Gastrocnemius medialis (tissue), 4 donors: ENCODE results near the gene GPHN. TPM values are rescaled to one million over a fixed set of nuclear protein-coding genes. Genes with fewer than 3 reads are reported as not detected.
"Not testable (repeated sequence)": the region's sequence is repeated elsewhere in the genome, so short reads cannot be mapped to it uniquely, and the experiment has no call there.

Source experiments
- ATAC-seq, 2 donors: fragments of 150-250 bp; one replicate each; pipeline ENCODE4 v1.9.1; 2016
- DNase-seq, 2 donors: peaks; one replicate each; pipeline ENCODE4 v3.0.0-alpha.2; 2019
- H3K27ac ChIP-seq, 4 donors: fragments of 200-600 bp; sonication (generic); 1 replicate in 1 of 4; 2 replicates in 3 of 4; pipeline ENCODE4 v1.5.1; 2016 to 2018; ENCODE audit warnings: mild to moderate bottlenecking in 2 of 4, moderate library complexity in 1 of 4
- H3K27me3 ChIP-seq, 3 donors: fragments of 200-600 bp; sonication (generic) in 2 of 3; 1 replicate in 1 of 3; 2 replicates in 2 of 3; pipeline versions ENCODE4 v1.5.1 to v1.6.0; 2016 to 2019; ENCODE audit warnings: mild to moderate bottlenecking in 1 of 3, moderate library complexity in 1 of 3
- H3K36me3 ChIP-seq, 2 donors: fragments of 200-600 bp; sonication (generic) in 1 of 2; one replicate each; pipeline ENCODE4 v1.5.1; 2017 to 2018
- H3K4me1 ChIP-seq, 2 donors: fragments of 200-600 bp; sonication (generic) in 1 of 2; one replicate each; pipeline ENCODE4 v1.5.1; 2016 to 2017; ENCODE audit warnings: mild to moderate bottlenecking in 2 of 2
- H3K4me3 ChIP-seq, 4 donors: fragments of 200-600 bp; sonication (generic) in 3 of 4; 1 replicate in 1 of 4; 2 replicates in 3 of 4; pipeline ENCODE4 v1.5.1; 2016 to 2019; ENCODE audit warnings: mild to moderate bottlenecking in 2 of 4
- H3K9me3 ChIP-seq, 3 donors: fragments of 200-600 bp; sonication (generic) in 2 of 3; 1 replicate in 1 of 3; 2 replicates in 2 of 3; pipeline ENCODE4 v1.5.1; 2016 to 2019
- CTCF ChIP-seq, 5 experiments: fragments of 450-650 bp in 3 of 5; fragments of 200-600 bp in 2 of 5; sonication (generic) in 2 of 5; IDR thresholded peaks in 4 of 5; conservative IDR thresholded peaks in 1 of 5; 1 replicate in 4 of 5; 2 replicates in 1 of 5; pipeline ENCODE4 v1.5.1; 2016 to 2019; ENCODE audit warnings: antibody characterized with exemption in 5 of 5, mild to moderate bottlenecking in 3 of 5, moderate library complexity in 3 of 5
- POLR2A ChIP-seq, 2 donors: fragments of 450-650 bp; IDR thresholded peaks; one replicate each; pipeline ENCODE4 v1.6.1; 2017; ENCODE audit warnings: antibody characterized with exemption in 2 of 2, mild to moderate bottlenecking in 2 of 2, moderate library complexity in 2 of 2
- in situ Hi-C, 4 donors: fragments of 200-750 bp; cut with MboI; loops; one replicate each; pipeline versions ENCODE4 v1.15.0 to v1.8.0; 2017; ENCODE audit warnings: low sequenced_read_pairs in 4 of 4
- intact Hi-C: fragments of 100-400 bp; cut with DNase I; formaldehyde crosslinking; loops from one replicate; pipeline ENCODE4 v1.15.1; 2023; ENCODE audit warnings: low total_unique reads
- total RNA-seq, 4 donors: library from RNA; depleted of rRNA; stranded (reverse); fragments of >200 nt; gene quantifications; one replicate each; pipeline versions ENCODE4 v1.1.0 to v1.2.3, GENCODE V29; 2016

The GPHN gene
- total RNA-seq, 4 donors from 2014 or later = 10.3 to 33.3 (median 23.5) TPM

- DNase-seq (no peak), ATAC-seq (no peak)
- Histone ChIP-seq H3K4me3 (no peak overlapping the region), H3K9me3 (no peaks in the 10 kb centered on the region), H3K27ac (no peak overlapping the region), H3K27me3 (no peaks in the 10 kb centered on the region), H3K4me1 (peaks cover 0 to 8% of the 10 kb centered on the region in 2 donors), H3K36me3 (no peaks in the 10 kb centered on the region)
- intact Hi-C loops (no loop called here), in situ Hi-C loops (no loop called here)
- TF ChIP-seq CTCF (IDR thresholded peaks at IDR 0.05 in 4 of 5, conservative IDR thresholded peaks at IDR 0.05 in 1 of 5) (no peak), POLR2A (IDR thresholded peaks at IDR 0.05) (no peak)
Measured at GRCh38 chr14:66696326-66696725, 188.4 kb downstream of the GPHN start.

GRCh38 chr14:66698503-66698902 lies 190.6 kb downstream of the GPHN start:
- no peak overlapping the region for H3K4me3 ChIP-seq
- no peaks in the 10 kb centered on the region for H3K27me3 ChIP-seq
- H3K27ac ChIP-seq = no peak overlapping the region
- no peaks in the 10 kb centered on the region for H3K9me3 ChIP-seq
- no peak for ATAC-seq
- intact Hi-C loops (no loop called here), in situ Hi-C loops (no loop called here)
- no peaks in the 10 kb centered on the region for H3K4me1 ChIP-seq
- TF ChIP-seq POLR2A (IDR thresholded peaks at IDR 0.05) (no peak), CTCF (IDR thresholded peaks at IDR 0.05 in 4 of 5, conservative IDR thresholded peaks at IDR 0.05 in 1 of 5) (no peak)
- DNase-seq = no peak
- no peaks in the 10 kb centered on the region for H3K36me3 ChIP-seq

GRCh38 chr14:66701813-66702212 lies 193.9 kb downstream of the GPHN start:
- in situ Hi-C loops = no loop called here
- no peak overlapping the region for H3K27ac ChIP-seq
- intact Hi-C loops = no loop called here

GRCh38 chr14:66708267-66708666 lies 200.3 kb downstream of the GPHN start:
- DNase-seq (no peak), ATAC-seq (no peak)
- H3K27me3 ChIP-seq = no peaks in the 10 kb centered on the region
- H3K9me3 ChIP-seq = peaks cover 0 to 4% (median 0%) of the 10 kb centered on the region in 3 donors
- in situ Hi-C loops = no loop called here
- TF ChIP-seq CTCF (IDR thresholded peaks at IDR 0.05 in 4 of 5, conservative IDR thresholded peaks at IDR 0.05 in 1 of 5) = no peak
- TF ChIP-seq POLR2A (IDR thresholded peaks at IDR 0.05) = no peak
- H3K4me3 ChIP-seq = no peak overlapping the region
- H3K27ac ChIP-seq = no peak overlapping the region
- no peaks in the 10 kb centered on the region for H3K4me1 ChIP-seq
- intact Hi-C loops = no loop called here
- H3K36me3 ChIP-seq = no peaks in the 10 kb centered on the region

More at GRCh38 chr14:66701813-66702212, 193.9 kb downstream of the GPHN start:
- H3K9me3 ChIP-seq = peaks cover 0 to 4% (median 0%) of the 10 kb centered on the region in 3 donors
- DNase-seq (no peak), ATAC-seq (no peak)
- no peaks in the 10 kb centered on the region for H3K36me3 ChIP-seq
- H3K27me3 ChIP-seq = no peaks in the 10 kb centered on the region
- TF ChIP-seq POLR2A (IDR thresholded peaks at IDR 0.05) (no peak), CTCF (IDR thresholded peaks at IDR 0.05 in 4 of 5, conservative IDR thresholded peaks at IDR 0.05 in 1 of 5) (no peak)
- H3K4me3 ChIP-seq = no peak overlapping the region
- H3K4me1 ChIP-seq = no peaks in the 10 kb centered on the region

GRCh38 chr14:66709291-66709690 lies 201.3 kb downstream of the GPHN start:
- Histone ChIP-seq H3K4me1 (no peaks in the 10 kb centered on the region), H3K36me3 (no peaks in the 10 kb centered on the region), H3K27ac (no peak overlapping the region), H3K27me3 (no peaks in the 10 kb centered on the region), H3K4me3 (no peak overlapping the region), H3K9me3 (peaks cover 0 to 4% (median 0%) of the 10 kb centered on the region in 3 donors)
- intact Hi-C loops = no loop called here
- in situ Hi-C loops = no loop called here
- DNase-seq (no peak), ATAC-seq (no peak)
- no peak for TF ChIP-seq POLR2A (IDR thresholded peaks at IDR 0.05)
- TF ChIP-seq CTCF (IDR thresholded peaks at IDR 0.05 in 4 of 5, conservative IDR thresholded peaks at IDR 0.05 in 1 of 5) = no peak

- H3K27ac ChIP-seq, H3K36me3 ChIP-seq, H3K4me1 ChIP-seq, H3K9me3 ChIP-seq, in situ Hi-C loops, DNase-seq, ATAC-seq, H3K4me3 ChIP-seq, intact Hi-C loops, H3K27me3 ChIP-seq: not testable (repeated sequence)
Measured at GRCh38 chr14:66714291-66714690, 206.3 kb downstream of the GPHN start.

GRCh38 chr14:66715313-66715712 lies 207.4 kb downstream of the GPHN start:
- H3K9me3 ChIP-seq, H3K4me1 ChIP-seq, intact Hi-C loops, H3K36me3 ChIP-seq, DNase-seq, in situ Hi-C loops, ATAC-seq, H3K27me3 ChIP-seq, H3K27ac ChIP-seq, H3K4me3 ChIP-seq: not testable (repeated sequence)
